Kidney epithelial cell (primary cell): Measurements from ENCODE around the gene TRIP13. TPM values are rescaled to one million over a fixed set of nuclear protein-coding genes. Genes with fewer than 3 reads are reported as not detected.

Experiments
- DNase-seq: peaks from one replicate; pipeline ENCODE4 v3.0.0-alpha.2; 2010; ENCODE audit warnings: low read depth
- H3K27me3 ChIP-seq: 2 replicates; pipeline ENCODE4 v1.6.0; 2011; ENCODE audit warnings: low read length; ENCODE audit not compliant: control insufficient read depth, insufficient read depth
- H3K36me3 ChIP-seq: 2 replicates; pipeline ENCODE4 v1.5.1; 2011; ENCODE audit warnings: low read length; ENCODE audit not compliant: control insufficient read depth, insufficient read depth
- H3K4me3 ChIP-seq: 2 replicates; pipeline ENCODE4 v1.5.1; 2011; ENCODE audit warnings: low read depth, mild to moderate bottlenecking, control low read depth, low read length
- CTCF ChIP-seq: IDR thresholded peaks from 2 replicates; pipeline ENCODE4 v1.5.1; 2011; ENCODE audit warnings: mild to moderate bottlenecking, moderate library complexity, low read length, control low read depth, inconsistent platforms; ENCODE audit not compliant: insufficient read depth, poor library complexity, severe bottlenecking
- total RNA-seq: library from RNA; depleted of rRNA; stranded (reverse); fragments of >200 nt; gene quantifications from 2 replicates; pipeline ENCODE4 v1.2.3, GENCODE V29; 2015

Gene TRIP13
- total RNA-seq, 1 donor from 2014 or later = 7.4 TPM

GRCh38 chr5:957748-958485 is 65.2 kb downstream of the TRIP13 start:
- TF ChIP-seq CTCF = no peak
- Histone ChIP-seq H3K36me3 (no peaks in the 10 kb centered on the region), H3K4me3 (no peak overlapping the region), H3K27me3 (peaks cover 31% of the 10 kb centered on the region)
- no peak for DNase-seq

- Histone ChIP-seq H3K4me3 (no peak overlapping the region), H3K27me3 (peaks cover 36% of the 10 kb centered on the region), H3K36me3 (no peaks in the 10 kb centered on the region)
- no peak for DNase-seq
- no peak for TF ChIP-seq CTCF
Measured at GRCh38 chr5:958701-959571, 66.3 kb downstream of the TRIP13 start.

DNA sequence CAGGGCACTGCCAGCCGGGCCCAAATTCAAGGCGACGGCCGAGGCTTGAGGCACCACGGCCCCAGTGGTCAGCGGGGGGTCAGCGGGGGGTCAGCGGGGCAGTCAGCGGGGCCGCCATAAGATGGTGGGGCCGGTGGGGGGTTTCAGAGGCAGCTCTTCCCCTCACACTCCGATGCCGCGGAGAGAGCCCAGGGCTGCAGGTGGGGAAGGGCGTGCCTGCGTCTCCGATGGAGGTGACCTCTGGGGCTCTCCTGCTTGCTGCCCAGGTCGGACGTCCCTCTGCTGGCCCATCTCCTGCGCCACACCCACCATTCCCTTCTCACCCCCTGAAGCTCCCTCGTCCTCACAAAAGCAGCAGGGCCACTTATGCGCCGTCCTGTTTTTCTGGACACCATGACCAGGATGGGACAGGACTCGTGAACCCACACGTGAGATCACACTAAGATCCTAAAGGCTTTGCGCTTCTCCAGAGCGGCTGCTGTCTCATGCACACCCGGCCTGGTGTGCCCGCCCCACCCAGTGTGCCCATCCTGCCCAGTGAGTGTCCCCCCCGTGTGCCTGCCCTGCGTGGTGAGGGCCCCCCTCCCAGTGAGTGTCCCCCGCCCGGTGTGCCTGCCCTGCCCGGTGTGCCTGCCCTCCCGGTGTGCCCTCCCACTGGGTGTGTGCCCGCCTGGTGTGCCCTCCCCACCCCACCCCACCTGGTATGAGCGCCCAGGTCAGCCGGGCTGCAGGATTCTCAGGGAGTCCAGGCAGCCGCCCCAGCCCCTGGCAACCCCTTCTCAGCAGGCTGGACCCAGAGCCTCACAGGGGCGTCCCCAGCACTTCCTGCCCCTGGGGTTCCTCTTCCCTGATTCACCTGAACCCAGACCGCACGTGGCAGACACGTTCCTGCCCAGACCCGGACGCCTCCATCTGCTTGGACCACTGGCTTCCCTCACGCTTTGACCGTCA is 67.2 kb downstream of the TRIP13 start:
- H3K27me3 ChIP-seq = peaks cover 41% of the 10 kb centered on the region
- no peaks in the 10 kb centered on the region for H3K36me3 ChIP-seq
- no peak for TF ChIP-seq CTCF
- no peak overlapping the region for H3K4me3 ChIP-seq
- DNase-seq = no peak

GRCh38 chr5:960551-960950 is 67.9 kb downstream of the TRIP13 start:
- TF ChIP-seq CTCF = no peak
- no peaks in the 10 kb centered on the region for H3K36me3 ChIP-seq
- no peak overlapping the region for H3K4me3 ChIP-seq
- peaks cover 44% of the 10 kb centered on the region for H3K27me3 ChIP-seq
- no peak for DNase-seq

- H3K27me3 ChIP-seq = peaks cover 46% of the 10 kb centered on the region
- TF ChIP-seq CTCF = no peak
- no peaks in the 10 kb centered on the region for H3K36me3 ChIP-seq
- no peak for DNase-seq
- no peak overlapping the region for H3K4me3 ChIP-seq
Measured at GRCh38 chr5:961002-961710, 68.5 kb downstream of the TRIP13 start.
